Left renal cortex interstitium (tissue), 4 donors: ENCODE measurements around the gene CALM3. TPM values are rescaled to one million over a fixed set of nuclear protein-coding genes. Genes with fewer than 3 reads are reported as not detected.
"Not testable (repeated sequence)": the region's sequence is repeated elsewhere in the genome, so short reads cannot be mapped to it uniquely, and the experiment has no call there.

ENCODE experiments used
- DNase-seq, 4 donors: peaks; one replicate each; pipeline ENCODE4 v3.0.0-alpha.2; 2013; ENCODE audit warnings: low read depth in 4 of 4, low spot score in 2 of 4, missing footprints in 1 of 4
- polyA plus RNA-seq, 4 donors: library from polyadenylated mRNA; unstranded; fragments of 120-200 nt; gene quantifications; one replicate each; pipeline ENCODE4 v1.2.1, GENCODE V29; 2013; ENCODE audit not compliant: insufficient read length in 4 of 4

CALM3 gene
- polyA plus RNA-seq, 4 donors: 405 to 493 (median 431) TPM

- no peak for DNase-seq
Observed at GRCh38 chr19:46613525-46613924, 12.4 kb downstream of the CALM3 start.

- peak in 1 of 4 donors; percentile 74 for DNase-seq
Observed at GRCh38 chr19:46614114-46614722, 13.1 kb downstream of the CALM3 start.

GRCh38 chr19:46615966-46616365 lies 14.8 kb downstream of the CALM3 start:
- DNase-seq: no peak

- no peak for DNase-seq
Observed at GRCh38 chr19:46616631-46617322, 15.6 kb downstream of the CALM3 start.

DNA sequence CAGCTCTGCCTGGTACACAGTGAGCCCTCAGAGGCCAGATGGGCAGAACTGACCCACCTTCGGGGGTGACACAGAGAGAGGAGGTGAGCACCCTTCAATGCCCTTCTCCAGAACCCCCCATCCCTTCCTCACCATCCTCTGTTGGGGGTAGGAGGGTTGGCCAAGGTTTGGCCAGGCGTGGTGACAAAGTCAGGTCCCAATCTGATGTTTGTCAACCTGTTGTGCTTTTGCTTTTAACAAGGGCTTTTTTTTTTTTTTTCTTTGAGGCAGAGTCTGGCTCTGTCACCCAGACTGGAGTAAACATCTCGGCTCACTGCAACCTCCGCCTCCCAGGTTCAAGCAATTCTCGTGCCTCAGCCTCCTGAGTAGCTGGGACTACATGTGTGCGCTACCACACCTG lies 16.5 kb downstream of the CALM3 start:
- no peak for DNase-seq

DNA sequence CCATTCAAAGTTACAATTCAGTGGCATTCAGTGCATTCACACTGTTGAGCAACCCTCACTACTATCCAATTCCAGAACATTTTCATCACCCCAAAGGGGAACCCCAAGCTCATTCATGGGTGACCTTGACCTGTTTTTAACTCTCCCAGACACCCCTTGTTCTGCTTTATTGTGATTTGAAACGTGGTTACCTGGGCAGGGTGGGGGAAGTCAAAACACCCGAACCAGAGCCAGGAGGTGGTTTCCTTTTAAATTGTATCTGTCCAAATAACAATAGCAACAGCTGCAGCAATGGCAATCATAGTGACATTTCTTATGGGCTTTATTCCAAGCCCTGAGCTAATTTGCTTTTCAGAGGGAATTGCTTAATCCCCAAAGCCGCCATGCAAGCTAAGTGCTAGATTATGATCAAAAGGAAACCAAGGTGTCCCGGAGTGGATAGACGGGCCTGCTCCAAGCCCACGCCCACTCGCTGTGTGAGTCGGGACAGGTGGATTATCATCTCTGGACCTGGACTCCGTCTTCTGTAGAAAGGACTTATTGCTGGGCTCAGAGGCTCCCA lies 17.6 kb downstream of the CALM3 start:
- DNase-seq: no peak

DNA sequence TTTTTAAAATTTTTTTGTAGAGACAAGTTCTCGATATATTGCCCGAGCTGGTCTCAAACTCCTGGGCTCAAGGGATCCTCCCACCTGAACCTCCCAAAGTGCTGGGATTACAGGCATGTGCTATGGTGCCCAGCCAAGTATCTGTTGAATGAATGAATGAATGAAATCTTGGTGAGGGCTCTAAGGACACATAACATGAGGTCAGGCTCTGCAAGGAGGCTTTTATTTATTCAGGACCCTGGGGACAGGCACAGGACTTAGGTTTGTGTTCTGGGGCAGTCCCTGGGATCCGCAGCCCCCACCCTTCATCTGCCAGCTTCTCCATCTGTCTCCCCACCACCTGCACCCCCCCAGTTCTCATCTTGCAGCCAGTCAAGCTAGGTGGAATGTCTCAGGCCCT lies 19.1 kb downstream of the CALM3 start:
- DNase-seq: no peak

- no peak for DNase-seq
Observed at GRCh38 chr19:46620716-46621115, 19.6 kb downstream of the CALM3 start.

- no peak for DNase-seq
Observed at GRCh38 chr19:46621191-46622117, 20.3 kb downstream of the CALM3 start.

DNA sequence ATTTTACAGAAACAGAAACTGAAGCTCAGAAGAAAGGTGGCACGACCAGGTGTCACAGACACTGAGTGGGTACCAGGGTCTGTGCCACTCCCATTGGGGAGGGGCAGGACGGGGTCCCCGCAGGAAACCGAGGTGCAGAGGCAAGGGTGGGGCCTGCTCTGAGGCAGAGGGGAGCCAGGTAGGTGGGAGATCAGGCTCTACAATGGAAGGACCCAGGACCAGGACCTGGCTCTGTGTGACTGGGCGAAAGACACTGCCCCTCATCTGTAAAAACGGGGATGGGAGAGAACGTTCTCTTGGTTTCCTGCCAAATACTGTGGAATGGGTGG lies 21.0 kb downstream of the CALM3 start:
- DNase-seq: no peak

DNA sequence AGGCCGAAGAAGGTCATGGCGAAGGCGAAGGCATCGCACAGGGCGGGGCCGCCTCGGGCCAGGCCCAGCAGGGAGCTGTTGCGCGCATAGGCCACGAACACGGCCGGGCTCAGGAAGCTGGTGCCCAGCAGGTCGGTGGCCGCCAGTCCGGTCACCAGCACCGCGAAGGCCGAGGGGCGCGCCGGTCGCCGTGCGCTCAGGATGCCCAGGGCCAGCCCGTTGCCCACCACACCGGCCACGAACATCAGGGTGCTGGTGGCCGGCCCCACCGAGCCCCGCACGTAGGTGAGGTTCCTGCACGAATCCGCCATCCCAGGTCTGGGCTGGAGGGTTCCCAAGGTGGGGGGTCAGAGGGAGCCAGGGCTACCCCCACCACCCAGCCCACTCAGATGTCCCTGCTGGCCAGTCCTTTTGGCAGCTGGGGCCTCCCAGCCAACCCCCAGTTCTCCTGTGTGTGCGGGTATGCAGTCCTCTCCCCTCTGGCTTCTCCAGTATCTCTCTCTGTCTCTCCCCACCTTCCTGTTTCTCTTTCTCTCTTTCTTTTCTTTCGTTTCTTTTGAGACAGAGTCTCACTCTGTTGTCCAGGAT lies 22.9 kb downstream of the CALM3 start:
- DNase-seq: no peak

DNA sequence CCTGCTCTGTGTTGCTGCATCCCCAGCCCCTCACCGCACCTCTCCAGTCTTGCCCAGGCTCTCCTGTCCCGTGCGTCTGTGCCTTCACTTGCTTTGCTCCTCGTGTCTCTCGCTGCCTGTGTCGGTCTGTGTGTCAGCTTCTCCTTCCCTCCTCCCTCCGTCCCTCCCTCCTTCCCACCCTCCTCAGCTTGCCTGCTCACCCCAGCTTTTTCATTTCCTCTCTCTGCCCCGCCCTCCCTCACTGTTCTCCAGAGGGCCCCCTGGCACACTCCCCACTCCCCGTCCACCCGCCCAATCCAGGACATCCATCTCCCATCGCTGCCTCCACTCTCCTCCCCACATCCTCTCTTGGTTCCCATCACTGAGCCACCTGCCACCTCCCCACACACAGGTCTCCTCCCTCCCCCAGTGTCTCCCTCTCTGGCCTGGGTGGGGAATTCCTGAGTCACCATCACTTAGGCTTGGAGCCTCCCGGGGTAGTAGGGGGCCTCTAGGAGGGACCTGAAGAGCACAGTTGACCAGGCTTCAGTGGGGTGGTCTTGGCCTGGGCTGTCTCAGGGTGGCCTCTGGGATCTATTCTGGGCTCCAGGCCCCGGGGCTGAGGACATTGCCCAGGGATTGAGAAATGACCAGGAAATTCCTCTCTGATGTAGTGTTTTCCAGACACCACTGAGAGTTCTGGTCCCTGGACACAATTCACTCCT lies 24.0 kb downstream of the CALM3 start, which contains the start of gene PTGIR:
Gene PTGIR, minus strand, starts transcription at position 132 of the 704 bp plus-strand sequence. CDS start 864 bp downstream, outside the sequence.
- no peak for DNase-seq

DNA sequence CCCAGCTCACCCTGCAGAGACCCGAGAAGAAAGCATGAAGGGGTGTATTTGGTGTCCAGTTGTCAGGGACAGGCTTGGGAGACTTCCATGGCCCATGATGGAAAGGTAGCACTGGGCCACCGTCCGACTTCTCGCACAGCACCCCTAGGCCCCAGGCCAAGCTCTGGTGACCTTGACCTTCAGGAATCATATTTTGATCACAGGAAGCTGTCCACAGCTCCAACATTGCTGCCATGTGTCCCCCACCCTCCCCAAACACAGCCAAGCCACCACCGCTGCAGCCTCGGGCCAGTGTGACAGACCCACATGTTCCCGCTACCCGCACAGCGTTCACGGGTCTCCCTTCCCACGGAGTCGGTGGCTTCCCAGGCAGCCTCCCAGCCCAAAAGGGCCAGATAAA lies 24.6 kb downstream of the CALM3 start:
- no peak for DNase-seq

DNA sequence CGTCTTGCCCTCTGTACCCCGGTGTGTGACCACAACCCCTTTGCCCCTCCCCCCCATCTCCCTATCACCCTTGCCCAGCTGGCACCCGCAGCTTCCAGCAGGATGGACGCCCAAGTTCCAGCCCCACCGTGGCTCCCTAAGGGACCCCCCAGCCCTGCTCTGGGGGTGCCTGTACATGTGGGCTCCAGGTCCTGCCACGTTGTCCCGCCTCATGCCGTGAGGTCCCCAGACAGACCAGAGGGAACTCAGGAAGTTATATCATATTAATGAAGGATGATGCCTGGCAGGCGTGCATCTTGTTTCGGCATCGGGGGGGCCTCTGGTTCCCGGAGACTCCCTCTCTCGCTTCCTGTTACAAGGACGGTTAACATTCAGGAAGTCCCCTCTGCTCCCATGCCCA lies 25.3 kb downstream of the CALM3 start:
- no peak for DNase-seq

DNA sequence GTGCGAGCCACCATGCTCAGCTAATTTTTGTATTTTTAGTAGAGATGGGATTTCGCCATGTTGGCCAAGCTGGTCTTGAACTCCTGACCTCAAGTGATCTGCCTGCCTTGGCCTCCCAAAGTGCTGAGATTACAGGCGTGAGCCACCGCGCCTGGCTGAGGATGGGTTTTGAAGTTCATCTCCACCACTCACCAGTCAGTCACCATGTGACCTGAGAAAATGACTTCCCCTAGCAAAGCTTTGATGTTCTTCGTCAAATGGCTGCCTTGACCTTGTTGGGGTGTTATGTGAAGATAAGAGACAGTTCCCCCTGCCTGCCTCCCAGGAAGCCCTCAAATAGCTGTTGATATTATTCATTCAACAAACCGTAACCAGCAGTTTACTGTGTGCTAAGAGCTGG lies 27.8 kb downstream of the CALM3 start:
- DNase-seq: not testable (repeated sequence)

- no peak for DNase-seq
Observed at GRCh38 chr19:46629546-46630025, 28.5 kb downstream of the CALM3 start.

- DNase-seq: no peak
Observed at GRCh38 chr19:46630586-46631205, 29.6 kb downstream of the CALM3 start.

- no peak for DNase-seq
Observed at GRCh38 chr19:46631481-46631880, 30.4 kb downstream of the CALM3 start.

DNA sequence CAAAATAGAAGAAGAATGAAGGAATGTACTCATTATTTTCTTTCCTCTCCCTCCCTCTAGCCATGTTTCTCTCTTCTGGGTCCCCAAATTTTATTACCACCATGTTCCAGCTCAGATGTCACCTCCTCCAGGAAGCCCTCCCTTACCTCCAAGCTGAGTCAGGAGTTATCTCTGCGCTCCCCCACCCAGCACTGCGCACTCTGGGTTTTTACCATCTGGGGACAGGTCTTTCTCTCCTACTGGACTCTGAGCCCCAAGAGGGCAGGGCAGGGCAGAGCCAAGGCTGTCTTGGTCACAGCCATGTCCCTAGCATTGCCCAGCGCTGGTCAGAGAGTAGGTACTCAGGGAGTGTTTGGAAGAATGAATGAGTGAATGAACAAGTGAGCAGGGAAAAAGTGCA lies 32.0 kb downstream of the CALM3 start:
- DNase-seq: no peak
